ENCODE measurements around the gene TFDP1. TPM values are rescaled to one million over a fixed set of nuclear protein-coding genes. Genes with fewer than 3 reads are reported as not detected.

The TFDP1 gene
- total RNA-seq, 1 donor from 2014 or later, result 38.9 TPM

- DNase-seq, result no peak
These were observed 82.6 kb downstream of the TFDP1 start, which contains the start of gene GRK1 for GRCh38 chr13:113666951-113667701. TSS of gene GRK1 (plus strand) at chr13:113667219. CDS start at chr13:113667387, 168 bp downstream.

- DNase-seq, result no peak
These were observed 83.4 kb downstream of the TFDP1 start for GRCh38 chr13:113667771-113668490.

DNA sequence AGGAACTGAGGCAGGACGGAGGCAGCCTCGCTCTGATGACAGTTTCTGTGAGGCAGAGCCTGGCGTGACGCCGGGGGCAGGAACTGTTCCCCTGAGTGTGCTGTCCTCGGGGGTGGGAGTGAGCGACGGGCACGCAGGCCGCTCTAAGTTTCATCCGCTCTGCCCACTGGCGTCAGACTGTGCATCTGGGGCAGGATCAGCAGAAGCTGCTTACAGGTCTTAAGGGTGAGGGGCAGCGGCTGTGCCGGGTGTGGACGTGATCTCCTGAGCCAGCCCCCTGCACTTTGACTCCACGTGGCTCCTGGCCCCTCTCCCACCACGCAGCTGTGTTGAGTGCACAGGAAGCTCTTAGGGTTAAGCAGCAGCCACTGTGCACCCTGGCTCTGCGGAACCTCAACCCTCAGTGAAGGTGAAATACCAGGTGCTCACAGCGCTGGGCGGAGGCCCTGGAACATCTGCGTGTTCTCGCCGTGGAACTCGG, 84.0 kb downstream of the TFDP1 start:
- no peak for DNase-seq

DNA sequence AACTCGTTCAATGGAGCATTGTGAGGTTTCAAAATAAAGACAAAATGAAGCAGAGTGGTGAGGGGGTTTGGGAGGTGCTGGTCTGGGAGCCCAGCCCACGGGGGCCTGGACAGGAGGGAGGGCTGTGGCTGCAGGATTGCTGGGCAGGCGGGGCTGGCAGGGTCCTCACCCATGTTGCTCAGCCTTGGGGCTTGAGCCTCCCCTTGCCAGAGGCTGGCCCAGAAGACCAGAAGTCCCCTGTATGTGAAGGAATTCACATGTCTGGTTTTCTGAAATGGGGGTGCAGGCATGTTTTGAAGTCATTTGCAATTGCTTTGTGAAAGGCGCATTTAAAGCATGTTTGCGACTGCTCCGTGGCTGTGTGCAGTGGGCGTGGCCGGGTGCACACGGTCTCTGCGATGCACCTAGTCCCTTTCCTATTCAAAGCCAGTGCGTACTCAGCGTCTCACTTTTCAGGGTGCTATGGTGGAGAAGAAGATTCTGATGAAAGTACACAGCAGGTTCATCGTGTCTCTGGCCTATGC, 84.7 kb downstream of the TFDP1 start:
- no peak for DNase-seq

- DNase-seq, result no peak
These were observed 85.3 kb downstream of the TFDP1 start for GRCh38 chr13:113669755-113670341.

DNA sequence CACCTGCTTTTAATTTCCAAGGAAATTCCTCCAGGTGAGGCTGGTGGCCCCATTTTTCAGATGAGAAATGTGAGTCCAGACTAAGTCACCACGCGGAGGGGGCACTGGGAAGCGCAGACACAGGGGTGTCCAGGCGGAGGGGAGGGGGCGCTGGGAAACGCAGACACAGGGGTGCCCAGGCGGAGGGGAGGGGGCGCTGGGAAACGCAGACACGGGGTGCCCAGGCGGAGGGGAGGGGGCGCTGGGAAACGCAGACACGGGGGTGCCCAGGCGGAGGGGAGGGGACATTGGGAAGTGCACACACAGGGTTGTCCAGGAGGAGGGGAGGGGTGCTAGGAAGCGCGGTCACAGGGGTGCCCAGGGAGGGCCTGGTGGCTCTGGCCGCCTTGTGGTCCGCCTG, 86.0 kb downstream of the TFDP1 start:
- no peak for DNase-seq

- DNase-seq, result no peak
These were observed 86.8 kb downstream of the TFDP1 start for GRCh38 chr13:113671066-113672001.

GRCh38 chr13:113672002-113672651, 87.6 kb downstream of the TFDP1 start:
- peak; percentile 12 for DNase-seq

Other genes with a start within 250 kb of the TFDP1 start
- gene GRTP1, start 220.6 kb upstream of the TFDP1 start, total RNA-seq, result 6.0 TPM
- gene ADPRHL1, start 131.3 kb upstream of the TFDP1 start, total RNA-seq, result 16.7 TPM
- gene DCUN1D2, start 94.0 kb upstream of the TFDP1 start, total RNA-seq, result 18.6 TPM
- not detected for gene ATP4B, start 73.4 kb downstream of the TFDP1 start, total RNA-seq
- not detected for gene GRK1, start 82.5 kb downstream of the TFDP1 start, total RNA-seq
- gene TMEM255B, start 174.5 kb downstream of the TFDP1 start, total RNA-seq, result 1.7 TPM

Data from skin of body (tissue), 2 donors.